GM18951 (cell line): ENCODE measurements around the gene PRUNE1.
A peak's percentile ranks its signal among the peaks of the same experiment; 100 is the strongest.

ENCODE experiments used
- POLR2A ChIP-seq: IDR thresholded peaks from 4 replicates; pipeline ENCODE4 v1.6.1; 2011; ENCODE audit warnings: mild to moderate bottlenecking; ENCODE audit not compliant: insufficient read length, insufficient read depth; ENCODE audit errors: extremely low read depth
- in situ Hi-C: fragments of 300-500 bp; cut with MboI; formaldehyde crosslinking; loops from one replicate; pipeline ENCODE4 v1.12.0; 2022; ENCODE audit warnings: low sequenced_read_pairs, mixed read lengths, inconsistent platforms; ENCODE audit not compliant: unreplicated experiment

Gene PRUNE1

GRCh38 chr1:151056149-151056548 lies 47.9 kb downstream of the PRUNE1 start:
- TF ChIP-seq POLR2A, result no peak
- in situ Hi-C loops, result no loop called here

GRCh38 chr1:151058692-151059091 lies 50.4 kb downstream of the PRUNE1 start:
- TF ChIP-seq POLR2A, result no peak
- in situ Hi-C loops, result no loop called here

- TF ChIP-seq POLR2A, result peak; percentile 94
- in situ Hi-C loops, result no loop called here
Measured at GRCh38 chr1:151059109-151060006, 51.1 kb downstream of the PRUNE1 start, which contains the start of gene CDC42SE1. TSS of gene CDC42SE1 (minus strand) at chr1:151059622. CDS start at chr1:151055730, 3,892 bp downstream.

GRCh38 chr1:151060007-151060656 lies 51.9 kb downstream of the PRUNE1 start, which contains the start of gene MLLT11:
TSS of gene MLLT11 (plus strand) at chr1:151060397. CDS start at chr1:151067225, 6,828 bp downstream.
- TF ChIP-seq POLR2A, result peak; percentile 40
- in situ Hi-C loops, result no loop called here

GRCh38 chr1:151060657-151061421 lies 52.6 kb downstream of the PRUNE1 start:
- in situ Hi-C loops, result no loop called here
- TF ChIP-seq POLR2A, result no peak

GRCh38 chr1:151061704-151062103 lies 53.5 kb downstream of the PRUNE1 start:
- in situ Hi-C loops, result no loop called here
- TF ChIP-seq POLR2A, result no peak

- TF ChIP-seq POLR2A, result no peak
- in situ Hi-C loops, result no loop called here
Measured at GRCh38 chr1:151062741-151063371, 54.6 kb downstream of the PRUNE1 start.

GRCh38 chr1:151065089-151065645 lies 56.9 kb downstream of the PRUNE1 start:
- in situ Hi-C loops, result no loop called here

GRCh38 chr1:151067185-151067584 lies 58.9 kb downstream of the PRUNE1 start:
- TF ChIP-seq POLR2A, result no peak
- in situ Hi-C loops, result no loop called here

More at GRCh38 chr1:151065089-151065645, 56.9 kb downstream of the PRUNE1 start:
- TF ChIP-seq POLR2A, result no peak

GRCh38 chr1:151069103-151069486 lies 60.8 kb downstream of the PRUNE1 start:
- in situ Hi-C loops, result no loop called here
- no peak for TF ChIP-seq POLR2A

- in situ Hi-C loops, result no loop called here
- TF ChIP-seq POLR2A, result peak; percentile 67
Measured at GRCh38 chr1:151070474-151071276, 62.4 kb downstream of the PRUNE1 start, which contains the start of gene GABPB2. TSS of gene GABPB2 (plus strand) at chr1:151070761. CDS start at chr1:151088190, 17,429 bp downstream.
